ENCODE measurements around the gene RALGAPB. TPM values are rescaled to one million over a fixed set of nuclear protein-coding genes. Genes with fewer than 3 reads are reported as not detected.

RALGAPB gene
- total RNA-seq, 1 donor = 45.8 TPM

GRCh38 chr20:38608188-38608587 lies 135.5 kb downstream of the RALGAPB start:
- TF ChIP-seq CTCF (IDR thresholded peaks at IDR 0.05; ENCODE audit: insufficient read depth, low read depth, low read length) = no peak
- H3K4me3 ChIP-seq (ENCODE audit: low read depth, low read length) = no peak overlapping the region
- no peak for DNase-seq (ENCODE audit: low read depth)

GRCh38 chr20:38609815-38610214 lies 137.2 kb downstream of the RALGAPB start:
- no peak for DNase-seq (ENCODE audit: low read depth)
- no peak for TF ChIP-seq CTCF (IDR thresholded peaks at IDR 0.05; ENCODE audit: insufficient read depth, low read depth, low read length)
- H3K4me3 ChIP-seq (ENCODE audit: low read depth, low read length) = no peak overlapping the region

GRCh38 chr20:38610521-38610920 lies 137.9 kb downstream of the RALGAPB start:
- DNase-seq (ENCODE audit: low read depth) = no peak
- no peak for TF ChIP-seq CTCF (IDR thresholded peaks at IDR 0.05; ENCODE audit: insufficient read depth, low read depth, low read length)
- no peak overlapping the region for H3K4me3 ChIP-seq (ENCODE audit: low read depth, low read length)

- no peak overlapping the region for H3K4me3 ChIP-seq (ENCODE audit: low read depth, low read length)
- DNase-seq (ENCODE audit: low read depth) = no peak
- no peak for TF ChIP-seq CTCF (IDR thresholded peaks at IDR 0.05; ENCODE audit: insufficient read depth, low read depth, low read length)
These were observed 140.3 kb downstream of the RALGAPB start for GRCh38 chr20:38612751-38613515.

- no peak for TF ChIP-seq CTCF (IDR thresholded peaks at IDR 0.05; ENCODE audit: insufficient read depth, low read depth, low read length)
- DNase-seq (ENCODE audit: low read depth) = no peak
- no peak overlapping the region for H3K4me3 ChIP-seq (ENCODE audit: low read depth, low read length)
These were observed 142.6 kb downstream of the RALGAPB start for GRCh38 chr20:38615283-38615682.

GRCh38 chr20:38616457-38616856 lies 143.8 kb downstream of the RALGAPB start:
- no peak for DNase-seq (ENCODE audit: low read depth)
- no peak overlapping the region for H3K4me3 ChIP-seq (ENCODE audit: low read depth, low read length)
- no peak for TF ChIP-seq CTCF (IDR thresholded peaks at IDR 0.05; ENCODE audit: insufficient read depth, low read depth, low read length)
